HG03342 (cell line): Measurements from ENCODE around the gene CHCHD6.

ENCODE experiments used
- ATAC-seq: cut with Tn5 transposase; IDR thresholded peaks from one replicate; pipeline ENCODE4 v1.9.1; 2021; ENCODE audit warnings: mild to moderate bottlenecking, moderate library complexity; ENCODE audit not compliant: unreplicated experiment

The CHCHD6 gene

DNA sequence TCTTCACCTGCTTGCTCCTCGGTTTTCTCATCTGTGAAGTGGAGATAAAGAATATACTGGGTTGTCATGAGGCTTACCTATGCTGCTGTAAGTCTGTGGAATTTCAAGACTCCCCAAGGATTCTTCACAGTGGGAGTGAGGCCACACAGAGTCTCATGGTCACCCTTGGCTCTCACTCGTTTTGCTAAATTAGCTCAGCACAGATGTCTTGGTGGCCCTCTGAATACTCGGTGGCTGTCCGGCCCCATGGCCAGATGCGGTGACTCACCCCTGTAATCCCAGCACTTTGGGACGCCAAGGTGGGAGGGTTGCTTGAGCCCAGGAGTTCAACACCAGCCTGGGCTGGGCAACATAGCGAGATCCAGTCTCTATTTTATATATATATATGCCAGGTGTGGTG, 5.0 kb upstream of the CHCHD6 start:
- ATAC-seq: no peak

DNA sequence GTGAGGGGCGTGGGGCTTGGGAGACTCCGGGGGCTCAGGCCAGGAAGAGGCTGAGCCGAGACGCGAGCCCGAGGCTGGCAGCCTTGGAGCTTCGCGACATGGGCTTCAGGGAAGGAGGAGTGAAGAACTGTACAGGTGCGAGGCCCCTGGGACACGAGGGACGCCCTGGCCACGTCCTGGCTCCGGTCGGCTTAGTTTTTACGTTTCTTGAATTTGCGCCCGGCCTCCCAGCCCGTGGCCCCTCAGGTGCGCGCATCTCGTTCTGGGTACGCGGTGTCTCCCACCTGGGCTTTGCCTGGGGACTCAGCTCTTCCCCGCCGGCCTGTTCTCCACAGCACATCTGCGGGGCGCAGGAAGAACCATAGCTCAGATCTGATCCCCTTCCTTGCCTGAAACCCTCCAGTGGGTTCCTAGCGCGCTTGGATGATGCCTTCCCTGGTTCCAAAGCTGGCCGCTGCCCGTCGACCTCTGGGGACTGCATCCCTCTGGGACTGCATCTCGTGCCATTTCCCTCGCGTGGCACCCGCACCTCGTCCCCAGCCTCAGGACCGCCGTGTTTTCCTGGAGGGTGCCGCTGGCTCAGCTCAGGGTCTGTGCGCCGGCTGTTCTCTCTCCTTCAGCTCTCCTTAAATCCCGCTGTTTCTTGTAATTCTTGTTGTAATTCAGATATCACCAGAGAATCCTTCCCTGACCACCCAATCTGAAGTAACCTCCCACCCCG, 614 bp downstream of the CHCHD6 start:
- no peak for ATAC-seq

DNA sequence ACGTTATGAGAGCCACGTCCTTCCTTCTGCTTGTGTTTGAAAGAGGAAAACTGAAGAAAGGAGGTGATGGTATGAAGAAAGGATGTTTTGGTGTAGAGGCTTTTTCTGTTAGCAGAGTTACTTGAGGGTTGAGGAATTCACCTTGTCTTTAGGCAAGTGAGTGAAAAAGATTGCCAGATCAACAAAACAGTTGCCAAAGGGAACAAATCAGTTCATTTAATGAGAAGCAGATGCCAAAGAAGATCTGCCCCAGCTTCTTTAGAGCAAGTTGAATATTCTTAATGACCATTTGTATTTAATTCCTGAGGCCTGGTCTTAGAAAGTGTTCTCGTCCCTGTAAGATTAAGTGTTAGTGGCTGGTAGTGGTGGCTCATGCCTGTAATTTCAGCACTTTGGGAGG, 2.6 kb downstream of the CHCHD6 start:
- no peak for ATAC-seq

DNA sequence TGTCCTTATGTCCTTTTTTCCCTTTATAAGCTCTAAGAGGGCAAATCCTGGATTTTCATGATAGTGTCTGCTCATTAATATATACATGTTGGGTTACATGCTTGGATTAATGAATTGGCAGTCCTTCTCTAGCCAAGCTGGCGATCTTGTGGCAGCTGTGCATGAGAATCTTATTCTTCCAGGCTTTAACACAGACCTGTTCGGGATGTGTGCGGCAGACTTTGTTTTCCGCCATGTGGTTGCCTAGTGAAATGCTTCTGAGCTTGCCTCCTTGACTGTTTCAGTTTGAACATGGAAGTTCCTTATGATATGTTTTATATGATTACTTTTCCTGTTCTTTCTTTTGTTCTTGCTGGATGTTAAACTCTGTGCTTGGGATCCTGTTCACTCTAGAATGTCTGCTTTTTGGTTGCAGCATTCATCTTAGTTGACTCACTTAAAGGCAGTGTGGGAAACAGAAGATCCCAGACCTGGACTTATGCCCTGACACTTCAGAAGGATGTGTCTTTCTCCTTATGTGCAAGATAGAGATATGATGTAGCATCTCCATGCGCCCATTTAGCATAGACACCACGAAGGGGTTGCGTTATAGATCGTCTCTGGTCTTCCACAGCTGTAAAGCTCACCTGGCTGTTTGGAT, 7.2 kb downstream of the CHCHD6 start:
- no peak for ATAC-seq

DNA sequence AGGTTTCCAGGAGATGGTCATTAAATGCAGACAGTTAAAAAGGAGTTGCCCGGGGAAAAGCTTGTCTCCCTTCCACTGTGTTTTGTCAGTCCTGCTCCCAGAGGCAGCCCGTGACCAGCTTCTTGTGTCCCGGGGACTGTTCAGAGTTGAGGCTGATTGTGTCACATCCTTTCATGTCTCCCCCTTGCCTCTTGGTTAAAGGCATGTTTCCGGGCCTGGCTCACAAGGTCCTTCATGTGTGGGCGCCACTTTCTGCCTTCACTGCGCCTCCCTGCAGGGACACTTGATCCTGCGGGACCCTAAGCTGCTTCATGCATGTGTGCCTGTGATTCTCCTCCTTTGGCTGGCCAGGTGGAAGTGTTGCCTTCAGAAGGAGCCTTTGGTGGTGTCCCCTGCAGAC, 9.2 kb downstream of the CHCHD6 start:
- ATAC-seq: no peak

DNA sequence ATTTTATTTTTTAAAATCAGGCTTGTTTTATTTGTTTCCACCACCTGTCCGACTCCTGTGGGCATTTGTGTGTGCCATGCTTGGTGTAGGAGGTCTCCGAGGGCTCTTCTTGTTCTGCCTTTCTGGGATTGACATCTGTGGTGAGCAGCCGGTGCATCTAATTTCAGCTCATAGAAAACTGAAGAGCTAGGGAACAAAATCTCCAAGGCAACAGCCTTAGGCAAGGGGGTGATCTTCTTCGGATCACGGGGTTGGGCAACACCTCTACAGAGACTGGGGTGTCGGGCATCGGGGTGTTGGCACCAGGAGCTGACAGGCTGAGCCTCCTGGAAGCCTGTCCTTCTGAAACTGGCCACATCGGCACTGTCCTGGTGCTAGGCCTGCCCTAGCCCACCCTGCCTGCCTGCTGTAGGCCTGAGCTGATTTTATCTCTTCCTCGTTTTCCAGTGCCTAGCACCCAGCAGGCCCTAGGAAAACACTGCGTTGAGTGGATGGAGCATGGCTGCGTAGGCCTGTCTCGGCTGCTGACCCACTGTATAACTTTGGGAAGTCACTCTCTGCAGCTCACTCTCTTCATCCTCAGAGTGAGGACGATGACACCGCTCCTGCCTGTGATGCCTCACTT, 10.3 kb downstream of the CHCHD6 start:
- no peak for ATAC-seq

DNA sequence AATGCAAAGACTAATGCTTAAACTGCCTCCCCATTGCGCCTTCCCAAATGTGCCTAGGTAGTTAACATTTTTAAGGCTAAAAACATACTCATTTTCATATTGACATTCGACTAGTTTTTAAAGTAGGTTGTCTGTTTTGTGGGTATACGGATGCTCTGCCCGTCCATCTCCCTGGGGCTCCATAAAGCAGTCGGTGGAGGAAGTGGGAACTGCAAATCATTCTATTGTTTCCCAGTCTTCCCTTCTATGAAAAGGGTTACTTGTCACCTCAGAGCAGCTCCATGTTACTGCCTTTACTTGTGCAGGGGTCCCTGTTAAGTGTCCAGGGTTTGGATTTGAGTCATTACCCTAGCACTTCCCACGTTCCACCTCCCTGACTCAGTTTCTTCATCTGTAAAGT, 10.9 kb downstream of the CHCHD6 start:
- ATAC-seq: no peak

DNA sequence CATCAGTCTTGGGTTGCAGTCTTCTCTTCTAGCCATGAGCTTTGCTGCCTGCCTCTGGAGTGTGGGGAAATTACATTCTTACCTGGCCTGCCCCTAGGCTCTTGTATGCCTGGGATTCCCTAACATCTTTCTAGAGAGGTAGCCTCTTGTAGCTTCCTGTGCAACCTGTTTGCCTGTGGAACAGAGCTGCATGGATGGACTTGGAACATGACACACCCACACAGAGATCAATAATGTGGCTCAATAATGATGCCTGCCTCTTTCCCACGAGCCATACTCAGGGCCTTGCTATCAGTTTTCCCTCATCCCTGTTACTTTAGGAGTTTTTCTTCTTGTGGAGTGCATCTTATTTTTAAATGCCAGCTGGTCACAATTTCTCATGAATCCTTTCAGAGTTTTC, 11.4 kb downstream of the CHCHD6 start:
- no peak for ATAC-seq

DNA sequence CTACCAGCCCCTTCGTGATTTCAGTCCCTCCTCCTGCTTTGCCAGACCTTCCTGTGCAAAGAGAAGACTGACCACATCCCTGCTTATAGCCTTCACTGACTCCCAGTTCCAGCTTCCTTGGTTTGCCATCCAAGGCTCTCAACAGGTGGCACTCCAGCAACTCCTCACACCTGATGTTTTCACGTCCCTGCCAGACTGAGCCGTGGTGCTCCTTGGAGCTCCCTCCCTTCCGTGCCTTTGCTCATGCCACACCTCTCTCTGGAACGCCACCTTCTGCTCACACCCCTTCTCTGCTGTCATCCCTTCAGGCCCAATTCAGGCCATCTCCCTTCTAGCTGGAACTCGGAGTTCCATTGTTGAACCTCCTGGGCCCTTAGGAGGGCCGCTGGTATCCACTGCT, 12.0 kb downstream of the CHCHD6 start:
- no peak for ATAC-seq

DNA sequence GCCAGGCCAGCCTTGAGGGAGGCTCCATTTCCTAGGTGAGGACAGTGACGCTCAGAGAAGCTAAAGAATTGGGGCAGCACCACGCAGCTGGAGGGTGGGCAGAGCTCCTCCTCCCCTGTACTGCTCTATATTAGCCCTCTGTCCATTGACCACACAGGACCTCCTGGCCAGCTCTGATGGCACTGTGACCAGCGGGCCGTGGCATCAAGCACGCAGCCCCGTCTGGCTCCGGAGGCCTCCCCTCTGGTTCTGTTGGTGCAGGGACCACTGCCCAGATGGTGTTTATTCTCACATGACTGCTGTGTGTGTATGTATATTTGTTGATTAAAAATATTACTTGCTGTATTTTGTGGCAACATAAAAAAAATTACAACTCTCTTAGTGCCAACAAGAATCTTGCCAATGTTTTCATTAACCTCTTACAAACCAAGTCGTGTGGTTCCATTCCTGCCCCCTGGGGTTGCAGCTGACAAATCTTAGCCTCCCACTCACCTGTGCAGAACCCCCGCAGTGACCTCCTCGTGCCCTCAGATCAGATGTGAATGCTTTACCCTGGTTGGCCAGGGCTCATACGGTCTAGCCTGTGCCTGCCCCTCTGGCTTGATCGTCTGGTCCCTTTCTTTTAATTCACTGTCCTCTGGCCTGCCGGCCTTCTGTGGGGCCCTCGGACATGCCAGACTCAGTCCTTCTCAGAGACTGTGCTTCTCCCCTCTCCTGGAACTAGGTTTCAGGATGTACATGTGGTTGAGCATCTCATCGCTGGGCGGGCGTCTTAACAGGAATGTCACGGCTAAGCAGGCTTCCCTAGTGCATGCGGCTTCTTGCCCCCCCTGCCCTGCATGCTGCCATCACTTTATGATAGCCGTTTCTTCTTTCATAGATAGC, 14.8 kb downstream of the CHCHD6 start:
- ATAC-seq: no peak

DNA sequence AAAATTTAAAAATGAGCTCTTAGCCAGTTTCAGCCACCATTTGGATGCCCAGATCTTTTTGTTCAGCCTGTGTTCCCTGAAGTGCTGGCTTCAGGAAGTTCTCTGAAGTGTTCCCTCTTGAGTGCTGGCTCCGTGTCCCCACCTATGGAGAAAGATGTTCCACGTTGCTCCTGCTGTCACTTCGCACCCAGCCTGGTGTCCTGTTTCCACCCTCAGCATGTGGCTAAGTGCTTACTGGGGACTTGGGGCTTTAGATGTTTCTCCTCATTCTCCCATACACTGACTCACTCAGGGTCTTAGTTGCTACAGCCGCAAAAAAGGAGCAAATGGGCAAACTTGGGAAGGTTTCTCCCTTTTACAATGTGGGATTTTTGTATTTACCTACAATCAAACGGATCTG, 16.6 kb downstream of the CHCHD6 start:
- no peak for ATAC-seq

DNA sequence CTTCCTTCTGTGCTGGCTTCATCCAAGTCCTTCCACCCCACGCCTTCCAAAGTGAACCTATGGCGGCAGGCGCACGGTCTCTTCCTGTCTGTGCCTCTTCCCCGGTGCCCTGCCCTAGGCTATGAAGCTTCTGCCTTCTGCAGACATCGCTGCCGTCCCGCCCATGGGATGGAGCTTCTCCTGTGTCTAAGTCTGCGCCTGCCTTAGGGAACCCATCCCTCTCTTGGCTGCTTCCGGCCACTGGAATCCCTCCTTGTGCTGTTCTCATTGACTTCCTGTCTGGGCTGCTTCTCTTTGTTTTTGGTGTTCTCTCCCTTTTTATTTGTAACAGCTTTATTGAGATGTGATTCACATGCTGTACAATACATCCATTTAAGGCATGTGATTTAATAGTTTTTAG, 17.2 kb downstream of the CHCHD6 start:
- ATAC-seq: no peak

DNA sequence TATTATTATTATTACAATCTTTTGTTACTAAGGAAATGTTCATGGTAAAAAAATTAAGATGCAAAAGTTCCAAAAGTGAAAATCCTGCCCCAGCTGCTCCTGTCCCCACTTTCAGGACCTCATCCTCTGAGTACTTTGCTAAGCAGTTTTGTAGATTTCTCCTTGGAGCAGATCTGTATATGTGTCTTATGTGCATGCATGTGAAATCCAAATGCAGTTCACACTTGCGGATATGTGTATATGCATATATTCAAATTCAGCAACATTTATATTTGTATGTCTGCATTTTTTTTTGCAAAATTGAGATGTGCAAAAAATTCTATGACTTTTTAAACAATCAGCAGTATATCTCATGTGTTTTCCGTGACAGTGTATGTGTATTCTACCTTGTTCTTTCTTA, 19.2 kb downstream of the CHCHD6 start:
- no peak for ATAC-seq

DNA sequence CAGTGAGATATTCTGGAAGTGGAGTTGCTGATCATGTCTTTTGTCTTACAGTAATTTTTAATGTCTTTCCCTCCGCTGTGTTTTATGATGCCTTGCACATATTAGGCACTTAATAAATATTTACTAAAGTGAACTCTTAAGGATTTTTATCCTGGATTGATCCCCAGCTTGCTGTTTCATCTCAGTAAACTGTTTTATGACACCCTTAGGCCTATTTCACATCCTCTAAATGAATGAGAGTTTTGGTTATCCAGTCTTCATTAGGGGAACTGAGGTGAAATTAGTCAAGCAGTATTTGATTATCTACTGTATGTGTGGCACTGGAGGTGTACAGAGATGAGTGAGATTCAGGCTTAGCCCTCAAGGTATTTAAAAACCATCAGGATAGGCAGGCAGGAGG, 19.8 kb downstream of the CHCHD6 start:
- ATAC-seq: no peak

DNA sequence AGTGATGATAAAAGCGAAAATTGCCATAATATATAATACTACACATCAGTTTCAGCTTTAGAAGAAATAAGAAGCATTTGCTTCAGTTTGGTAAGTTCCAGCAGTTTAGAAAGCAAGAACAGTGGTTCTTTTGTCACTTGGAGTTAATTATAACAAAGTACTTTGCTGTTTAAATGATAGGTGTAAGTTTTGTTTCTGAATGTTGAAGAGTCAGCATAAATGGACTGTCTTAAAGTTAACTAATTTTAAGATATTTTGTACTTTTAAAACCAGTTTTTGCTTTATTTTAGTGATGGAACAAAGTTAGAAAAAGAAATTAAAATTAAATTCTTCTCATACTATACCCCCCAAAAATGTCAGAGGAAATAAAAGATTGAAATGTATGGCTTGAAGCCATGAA, 24.6 kb downstream of the CHCHD6 start:
- no peak for ATAC-seq

DNA sequence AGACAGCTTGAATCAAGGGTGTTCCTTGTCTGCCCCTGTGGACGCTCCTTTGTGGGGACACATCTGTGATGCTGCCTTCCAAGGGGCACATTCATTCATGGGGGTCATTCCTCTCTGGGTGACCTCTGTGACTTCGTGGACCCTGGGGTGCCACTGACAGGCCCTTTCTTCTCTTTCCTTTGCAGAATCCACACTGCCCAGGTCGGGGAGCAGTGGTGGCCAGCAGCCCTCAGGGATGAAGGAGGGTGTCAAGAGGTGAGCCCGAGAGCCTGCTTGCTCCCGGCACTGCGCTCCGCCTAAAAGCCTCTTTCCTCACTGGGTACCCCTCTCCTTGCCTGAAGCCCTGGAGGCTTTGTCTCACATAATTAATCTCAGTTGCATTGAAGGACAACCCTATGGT, 26.3 kb downstream of the CHCHD6 start:
- no peak for ATAC-seq

DNA sequence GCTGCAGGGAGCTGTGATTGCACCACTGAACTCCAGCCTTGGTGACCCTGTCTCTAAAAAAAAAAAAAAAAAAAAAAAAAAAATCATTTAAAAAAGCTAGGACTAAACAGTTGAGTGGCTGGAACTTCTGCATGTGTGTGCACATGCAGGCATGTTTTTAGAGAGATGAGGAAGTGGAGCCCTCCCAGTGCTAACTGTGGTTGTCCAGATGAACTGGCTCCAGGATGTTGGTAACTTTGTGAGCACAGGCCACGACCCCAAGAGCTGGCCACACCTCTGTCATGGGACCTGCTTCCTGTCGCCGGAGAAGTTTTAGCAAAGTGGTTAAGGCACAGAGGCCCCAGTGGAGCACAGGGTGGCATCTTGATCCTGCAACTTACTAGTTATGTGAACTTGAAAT, 27.0 kb downstream of the CHCHD6 start:
- ATAC-seq: no peak

DNA sequence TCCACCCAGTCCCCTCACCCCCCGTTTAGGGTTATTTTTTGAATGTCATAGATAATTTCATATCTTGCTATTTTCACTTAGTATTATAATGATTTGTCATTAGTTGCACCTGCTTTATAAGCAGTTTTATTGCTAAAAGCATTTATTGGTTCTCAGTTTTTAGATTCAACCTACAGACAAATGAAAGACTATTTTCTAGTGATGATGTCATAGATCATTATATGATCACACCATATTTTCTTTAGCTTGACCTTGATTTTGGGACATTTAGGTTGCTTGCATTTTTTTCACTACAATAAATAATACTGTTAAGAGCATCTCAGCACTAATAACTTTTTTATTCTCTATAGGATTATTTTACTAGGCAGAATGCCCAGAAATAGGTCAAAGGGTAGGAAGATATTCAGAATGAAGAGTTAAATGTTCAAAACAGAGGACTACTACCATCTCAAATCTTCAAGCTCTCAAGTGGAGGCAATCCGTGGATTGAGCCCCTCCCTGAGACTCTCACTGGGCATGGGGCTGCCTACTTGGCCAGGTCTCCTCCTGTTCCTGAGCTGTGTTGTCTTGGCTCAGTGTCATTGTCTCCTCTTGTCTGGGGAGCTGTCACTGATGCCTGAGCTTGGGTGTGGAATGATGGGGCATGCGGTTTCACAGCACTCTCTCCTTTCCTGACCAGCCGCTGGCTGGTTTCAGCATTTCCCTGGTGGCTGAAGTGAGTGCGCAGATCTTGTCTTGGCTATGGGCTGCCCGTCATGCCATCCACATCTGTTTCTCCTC, 28.4 kb downstream of the CHCHD6 start:
- ATAC-seq: no peak

DNA sequence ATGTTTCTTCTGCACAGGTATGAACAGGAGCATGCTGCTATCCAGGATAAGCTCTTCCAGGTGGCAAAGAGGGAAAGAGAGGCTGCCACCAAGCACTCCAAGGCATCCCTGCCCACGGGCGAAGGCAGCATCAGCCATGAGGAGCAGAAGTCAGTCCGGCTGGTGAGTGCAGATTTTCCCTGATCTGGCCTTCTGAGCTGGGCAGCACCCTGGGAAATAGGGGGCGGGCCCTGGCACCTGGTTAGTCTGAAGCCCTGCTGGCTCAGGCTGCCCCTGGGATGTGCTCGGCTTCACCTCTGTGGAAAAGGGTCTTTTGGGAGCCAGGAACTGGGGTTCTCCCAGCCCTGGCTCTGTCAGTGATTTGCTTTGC, 29.0 kb downstream of the CHCHD6 start:
- no peak for ATAC-seq

DNA sequence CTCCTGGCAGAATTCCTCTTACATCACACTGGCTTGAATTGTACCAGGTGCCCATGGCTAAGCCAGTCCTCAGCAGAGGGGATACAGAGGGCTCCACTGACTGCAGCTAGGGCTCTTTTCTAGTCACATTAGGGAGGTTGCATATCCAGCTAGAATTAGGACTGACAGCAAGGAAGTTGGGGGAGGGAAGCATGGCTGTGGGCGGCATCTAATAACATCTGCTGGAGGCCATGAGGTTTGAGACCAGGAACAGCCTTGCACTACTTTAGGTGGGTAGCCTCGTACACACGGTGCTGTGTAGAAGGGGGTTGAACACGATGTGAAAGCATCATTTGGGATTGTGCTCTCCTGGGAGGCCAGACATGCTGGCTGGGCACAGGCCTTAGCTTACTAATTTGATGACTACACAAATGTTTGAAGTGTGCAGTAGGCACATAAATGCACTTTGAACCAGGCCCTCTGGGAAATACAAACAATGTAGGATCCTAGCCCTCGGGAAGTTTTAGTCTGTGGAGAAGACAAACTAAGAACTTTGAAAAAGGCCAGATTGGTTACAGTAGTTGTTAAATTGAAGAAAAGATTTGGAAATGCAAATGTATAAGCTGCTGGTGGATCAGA, 30.2 kb downstream of the CHCHD6 start:
- no peak for ATAC-seq
